Left lung (tissue), 10 donors: Measurements from ENCODE around the gene SIRPA. TPM values are rescaled to one million over a fixed set of nuclear protein-coding genes. Genes with fewer than 3 reads are reported as not detected.
A peak's percentile ranks its signal among the peaks of the same experiment; 100 is the strongest.

ENCODE experiments used
- ATAC-seq: fragments of 200-7000 bp; cut with Tn5 transposase; one replicate; pipeline ENCODE4 v1.9.1; 2020; ENCODE audit warnings: moderate library complexity
- DNase-seq, 4 donors: peaks; one replicate each; pipeline ENCODE4 v3.0.0-alpha.2; 2013 to 2020
- H3K27ac ChIP-seq, 2 donors: fragments of 200-600 bp; sonication (generic) in 1 of 2; one replicate each; pipeline versions ENCODE4 v1.5.0 to v1.8.0; 2020 to 2021
- H3K27me3 ChIP-seq, 2 donors: fragments of 200-600 bp; sonication (generic) in 1 of 2; one replicate each; pipeline versions ENCODE4 v1.5.0 to v1.8.0; 2020 to 2021
- H3K36me3 ChIP-seq, 2 donors: fragments of 200-600 bp; sonication (generic) in 1 of 2; one replicate each; pipeline versions ENCODE4 v1.5.0 to v1.8.0; 2020 to 2021
- H3K4me1 ChIP-seq, 2 donors: fragments of 200-600 bp; one replicate each; pipeline ENCODE4 v1.8.0; 2021
- H3K4me3 ChIP-seq, 2 donors: fragments of 200-600 bp; sonication (generic) in 1 of 2; one replicate each; pipeline versions ENCODE4 v1.5.0 to v1.8.0; 2020 to 2021; ENCODE audit warnings: mild to moderate bottlenecking in 1 of 2
- H3K9me3 ChIP-seq, 2 donors: fragments of 200-600 bp; sonication (generic) in 1 of 2; one replicate each; pipeline versions ENCODE4 v1.5.0 to v1.8.0; 2020 to 2021
- CTCF ChIP-seq, 2 donors: fragments of 200-600 bp; sonication (generic) in 1 of 2; IDR thresholded peaks; one replicate each; pipeline versions ENCODE4 v1.5.0 to v1.8.0; 2021; ENCODE audit warnings: antibody characterized with exemption in 2 of 2
- intact Hi-C, 2 donors: fragments of 100-400 bp; cut with DNase I; formaldehyde crosslinking; loops; one replicate each; pipeline versions ENCODE4 v1.11.2 to v1.14.2; 2022
- polyA plus RNA-seq, 6 donors: library from polyadenylated mRNA; unstranded; fragments of 120-200 nt; gene quantifications; one replicate each; pipeline ENCODE4 v1.2.1, GENCODE V29; 2013; ENCODE audit not compliant: insufficient read length in 6 of 6
- total RNA-seq, 2 donors: library from RNA; stranded (reverse); fragmentation: NEBNext Ultra II Directional; extraction: Animal tissue kit (Norgen Biotek cat#: 25700); gene quantifications; one replicate each; pipeline ENCODE4 v1.2.1, GENCODE V29; 2021
- donor health status: DM: no; HTN: yes; CAD: no.
- donor health status: DM: no; HTN: no; CAD: no.

The SIRPA gene
- total and polyA plus RNA-seq, 8 donors = 9.8 to 102 (median 12.4) TPM

- H3K4me3 ChIP-seq = peak overlapping the region in 1 of 2 donors; percentile 13
- H3K4me1 ChIP-seq = peaks cover 0 to 29% of the 10 kb centered on the region in 2 donors
- TF ChIP-seq CTCF (IDR thresholded peaks at IDR 0.05) = peak; percentile 88 to 89
- H3K36me3 ChIP-seq = no peaks in the 10 kb centered on the region
- intact Hi-C loops = no loop called here
- H3K27me3 ChIP-seq = peaks cover 0 to 42% of the 10 kb centered on the region in 2 donors
- peak overlapping the region in 1 of 2 donors; percentile 84 for H3K27ac ChIP-seq
- H3K9me3 ChIP-seq = no peaks in the 10 kb centered on the region
- peak; percentile 92 for ATAC-seq
- DNase-seq = peak; percentile 45 to 87 (median 64)
Measured at GRCh38 chr20:1965520-1966351, 70.5 kb downstream of the SIRPA start.

GRCh38 chr20:1968964-1969363 lies 73.8 kb downstream of the SIRPA start:
- peaks cover 5 to 63% of the 10 kb centered on the region in 2 donors for H3K27me3 ChIP-seq

GRCh38 chr20:1971893-1972586 lies 76.8 kb downstream of the SIRPA start:
- ATAC-seq = no peak
- DNase-seq = no peak
- no peak overlapping the region for H3K27ac ChIP-seq
- H3K9me3 ChIP-seq = no peaks in the 10 kb centered on the region
- no peak for TF ChIP-seq CTCF (IDR thresholded peaks at IDR 0.05)
- no peak overlapping the region for H3K4me3 ChIP-seq
- no peaks in the 10 kb centered on the region for H3K4me1 ChIP-seq
- peaks cover 11 to 62% of the 10 kb centered on the region in 2 donors for H3K27me3 ChIP-seq
- H3K36me3 ChIP-seq = no peaks in the 10 kb centered on the region
- intact Hi-C loops = no loop called here

More at GRCh38 chr20:1968964-1969363, 73.8 kb downstream of the SIRPA start:
- H3K4me1 ChIP-seq = peaks cover 0 to 22% of the 10 kb centered on the region in 2 donors
- H3K4me3 ChIP-seq = no peak overlapping the region
- TF ChIP-seq CTCF (IDR thresholded peaks at IDR 0.05) = no peak
- ATAC-seq = no peak
- no peak for DNase-seq
- H3K9me3 ChIP-seq = no peaks in the 10 kb centered on the region
- no peak overlapping the region for H3K27ac ChIP-seq
- intact Hi-C loops = no loop called here
- H3K36me3 ChIP-seq = no peaks in the 10 kb centered on the region

- Histone ChIP-seq H3K4me1 (no peaks in the 10 kb centered on the region), H3K4me3 (no peak overlapping the region), H3K27ac (no peak overlapping the region), H3K27me3 (peaks cover 13 to 78% of the 10 kb centered on the region in 2 donors), H3K36me3 (no peaks in the 10 kb centered on the region), H3K9me3 (no peaks in the 10 kb centered on the region)
- no peak for TF ChIP-seq CTCF (IDR thresholded peaks at IDR 0.05)
- intact Hi-C loops = no loop called here
- ATAC-seq (no peak), DNase-seq (no peak)
Measured at GRCh38 chr20:1973601-1974440, 78.6 kb downstream of the SIRPA start.
